ENCODE data around the gene TBRG4.

The TBRG4 gene

DNA sequence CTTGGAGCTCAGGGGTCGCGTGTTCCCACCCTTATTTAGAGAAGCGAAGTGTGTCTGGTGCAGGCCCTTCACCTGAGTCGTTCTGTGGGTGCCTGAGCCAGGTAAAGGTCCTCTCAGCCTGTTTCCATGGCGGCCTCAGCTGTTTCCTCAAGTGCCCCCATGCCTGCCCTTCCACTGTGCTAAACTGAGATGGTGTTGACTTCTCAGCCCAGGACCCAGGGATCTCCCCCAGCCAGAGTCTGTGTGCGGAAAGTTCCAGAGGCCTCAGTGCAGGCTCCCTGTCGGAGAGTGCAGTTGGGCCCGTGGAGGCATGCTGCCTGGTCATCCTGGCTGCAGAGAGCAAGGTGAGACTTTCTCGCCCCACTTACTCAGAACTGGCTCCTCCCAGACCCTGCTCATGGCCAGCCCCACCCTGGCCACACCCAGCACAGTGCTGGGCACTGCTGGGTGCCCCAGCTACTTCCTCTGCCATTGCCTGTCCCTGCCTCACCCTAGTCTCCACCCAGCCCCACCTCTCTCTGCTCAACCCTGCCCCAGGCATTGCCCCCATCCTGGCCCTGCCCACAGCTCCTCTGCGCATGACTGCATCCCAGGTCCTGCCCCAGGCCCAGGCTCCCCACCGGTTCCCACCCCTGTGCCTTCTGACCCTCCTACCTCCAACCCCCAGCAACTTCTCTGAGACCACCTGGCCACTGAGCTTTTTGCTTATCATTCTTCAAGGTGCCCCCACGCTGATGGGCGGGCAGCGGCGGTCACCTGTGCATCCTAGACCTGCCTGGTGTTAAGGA is 43.1 kb downstream of the TBRG4 start:
- Histone ChIP-seq H4K20me1 (ENCODE audit: insufficient read depth) (peaks cover 7% of the 10 kb centered on the region; the same call in 1 of the 2 replicates), H3K4me3 (IDR thresholded peaks at IDR 0.05; ENCODE audit: insufficient read depth, low read depth, low read length) (no peak overlapping the region), H3K27ac (no peak overlapping the region), H3K36me3 (ENCODE audit: insufficient read depth) (peaks cover 11% of the 10 kb centered on the region; the same call in 1 of the 2 replicates), H3K79me2 (ENCODE audit: insufficient read depth, low read depth) (peaks cover 4% of the 10 kb centered on the region; the same call in 1 of the 2 replicates), H2AFZ (ENCODE audit: low read depth) (no peak overlapping the region), H3K4me2 (no peak overlapping the region), H3K27me3 (ENCODE audit: insufficient read depth, low read depth) (no peaks in the 10 kb centered on the region), H3K4me1 (ENCODE audit: low read depth, poor library complexity, severe bottlenecking) (no peaks in the 10 kb centered on the region), H3K9ac (no peak overlapping the region)
- TF ChIP-seq, protein P1, sequence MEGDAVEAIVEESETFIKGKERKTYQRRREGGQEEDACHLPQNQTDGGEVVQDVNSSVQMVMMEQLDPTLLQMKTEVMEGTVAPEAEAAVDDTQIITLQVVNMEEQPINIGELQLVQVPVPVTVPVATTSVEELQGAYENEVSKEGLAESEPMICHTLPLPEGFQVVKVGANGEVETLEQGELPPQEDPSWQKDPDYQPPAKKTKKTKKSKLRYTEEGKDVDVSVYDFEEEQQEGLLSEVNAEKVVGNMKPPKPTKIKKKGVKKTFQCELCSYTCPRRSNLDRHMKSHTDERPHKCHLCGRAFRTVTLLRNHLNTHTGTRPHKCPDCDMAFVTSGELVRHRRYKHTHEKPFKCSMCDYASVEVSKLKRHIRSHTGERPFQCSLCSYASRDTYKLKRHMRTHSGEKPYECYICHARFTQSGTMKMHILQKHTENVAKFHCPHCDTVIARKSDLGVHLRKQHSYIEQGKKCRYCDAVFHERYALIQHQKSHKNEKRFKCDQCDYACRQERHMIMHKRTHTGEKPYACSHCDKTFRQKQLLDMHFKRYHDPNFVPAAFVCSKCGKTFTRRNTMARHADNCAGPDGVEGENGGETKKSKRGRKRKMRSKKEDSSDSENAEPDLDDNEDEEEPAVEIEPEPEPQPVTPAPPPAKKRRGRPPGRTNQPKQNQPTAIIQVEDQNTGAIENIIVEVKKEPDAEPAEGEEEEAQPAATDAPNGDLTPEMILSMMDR (conservative IDR thresholded peaks at IDR 0.05; ENCODE audit: low read depth, low read length) = no peak

GRCh38 chr7:45067582-45067981 is 43.9 kb downstream of the TBRG4 start:
- Histone ChIP-seq H3K4me3 (IDR thresholded peaks at IDR 0.05; ENCODE audit: insufficient read depth, low read depth, low read length) (no peak overlapping the region), H4K20me1 (ENCODE audit: insufficient read depth) (peaks cover 7% of the 10 kb centered on the region; the same call in 1 of the 2 replicates), H3K79me2 (ENCODE audit: insufficient read depth, low read depth) (peaks cover 13% of the 10 kb centered on the region; the same call in 1 of the 2 replicates), H3K4me1 (ENCODE audit: low read depth, poor library complexity, severe bottlenecking) (peaks cover 1% of the 10 kb centered on the region), H3K36me3 (ENCODE audit: insufficient read depth) (peaks cover 12% of the 10 kb centered on the region; the same call in 1 of the 2 replicates), H3K9ac (no peak overlapping the region), H3K27ac (no peak overlapping the region), H2AFZ (ENCODE audit: low read depth) (no peak overlapping the region), H3K27me3 (ENCODE audit: insufficient read depth, low read depth) (no peaks in the 10 kb centered on the region), H3K4me2 (no peak overlapping the region)
- TF ChIP-seq, protein P1 (conservative IDR thresholded peaks at IDR 0.05; ENCODE audit: low read depth, low read length) = no peak

- no peak overlapping the region for H2AFZ ChIP-seq (ENCODE audit: low read depth)
- H3K27ac ChIP-seq = no peak overlapping the region
- H3K4me2 ChIP-seq = no peak overlapping the region
- H3K4me3 ChIP-seq (IDR thresholded peaks at IDR 0.05; ENCODE audit: insufficient read depth, low read depth, low read length) = no peak overlapping the region
- peaks cover 17% of the 10 kb centered on the region; the same call in 1 of the 2 replicates for H4K20me1 ChIP-seq (ENCODE audit: insufficient read depth)
- peaks cover 24% of the 10 kb centered on the region; the same call in 1 of the 2 replicates for H3K79me2 ChIP-seq (ENCODE audit: insufficient read depth, low read depth)
- peaks cover 12% of the 10 kb centered on the region; the same call in 1 of the 2 replicates for H3K36me3 ChIP-seq (ENCODE audit: insufficient read depth)
- peaks cover 13% of the 10 kb centered on the region for H3K4me1 ChIP-seq (ENCODE audit: low read depth, poor library complexity, severe bottlenecking)
- no peak overlapping the region for H3K9ac ChIP-seq
- TF ChIP-seq, protein P1 (conservative IDR thresholded peaks at IDR 0.05; ENCODE audit: low read depth, low read length) = no peak
- H3K27me3 ChIP-seq (ENCODE audit: insufficient read depth, low read depth) = no peaks in the 10 kb centered on the region
Measured at GRCh38 chr7:45066409-45066808, 45.1 kb downstream of the TBRG4 start.

GRCh38 chr7:45065031-45065995 is 46.2 kb downstream of the TBRG4 start:
- Histone ChIP-seq H3K27ac (no peak overlapping the region), H3K4me2 (no peak overlapping the region), H3K36me3 (ENCODE audit: insufficient read depth) (peaks cover 12% of the 10 kb centered on the region; the same call in 1 of the 2 replicates), H2AFZ (ENCODE audit: low read depth) (no peak overlapping the region), H3K9ac (no peak overlapping the region), H3K4me3 (IDR thresholded peaks at IDR 0.05; ENCODE audit: insufficient read depth, low read depth, low read length) (no peak overlapping the region), H3K79me2 (ENCODE audit: insufficient read depth, low read depth) (peaks cover 35% of the 10 kb centered on the region; the same call in 1 of the 2 replicates), H3K4me1 (ENCODE audit: low read depth, poor library complexity, severe bottlenecking) (peaks cover 23% of the 10 kb centered on the region), H4K20me1 (ENCODE audit: insufficient read depth) (peaks cover 18% of the 10 kb centered on the region; the same call in 1 of the 2 replicates), H3K27me3 (ENCODE audit: insufficient read depth, low read depth) (no peaks in the 10 kb centered on the region)
- TF ChIP-seq, protein P1 (conservative IDR thresholded peaks at IDR 0.05; ENCODE audit: low read depth, low read length) = no peak
